T47D (cell line): ENCODE data around the gene CELF4.

ENCODE experiments used
- DNase-seq, 2 experiments: peaks; one replicate each; pipeline versions ENCODE4 v3.0.0 to v3.0.0-alpha.2; 2011 to 2012; ENCODE audit warnings: low read depth in 1 of 2, low spot score in 1 of 2
- JUND ChIP-seq: IDR thresholded peaks from 2 replicates; pipeline ENCODE4 v1.6.1; 2012; ENCODE audit warnings: low read depth
- in situ Hi-C: cut with HindIII; loops from 2 replicates; pipeline ENCODE4 v1.10.0; 2016; ENCODE audit warnings: low sequenced_read_pairs, low pct_unique_long_range_greater_than_20kb

The CELF4 gene

GRCh38 chr18:37502601-37503000, 63.0 kb downstream of the CELF4 start:
- in situ Hi-C loops = no loop called here
- no peak for TF ChIP-seq JUND
- DNase-seq = no peak

GRCh38 chr18:37502036-37502435, 63.6 kb downstream of the CELF4 start:
- TF ChIP-seq JUND = no peak
- in situ Hi-C loops = no loop called here
- no peak for DNase-seq

- in situ Hi-C loops = no loop called here
- DNase-seq = no peak
- no peak for TF ChIP-seq JUND
These were observed 64.5 kb downstream of the CELF4 start for GRCh38 chr18:37501136-37501535.

- in situ Hi-C loops = no loop called here
- TF ChIP-seq JUND = no peak
- no peak for DNase-seq
These were observed 65.7 kb downstream of the CELF4 start for GRCh38 chr18:37499913-37500312.

DNA sequence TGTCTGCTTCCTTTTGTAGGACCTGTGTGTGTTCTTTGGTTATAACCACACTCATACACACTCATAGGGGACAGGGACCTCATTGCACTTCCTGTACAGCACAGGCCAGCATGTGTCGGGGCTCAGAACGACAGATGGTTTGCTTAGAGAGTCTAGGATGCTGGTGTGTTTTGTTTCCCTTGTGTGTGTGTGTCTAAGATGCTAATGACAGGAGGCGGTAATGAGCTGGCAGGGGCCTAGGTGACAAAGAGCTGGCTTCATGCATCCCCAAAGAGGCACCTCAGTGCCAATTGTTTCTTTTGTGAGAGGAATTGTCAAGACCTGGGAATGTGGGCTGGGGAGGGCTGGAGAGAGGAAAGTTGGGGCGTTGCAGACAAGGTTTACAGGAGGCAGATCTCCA, 66.6 kb downstream of the CELF4 start:
- in situ Hi-C loops = no loop called here
- no peak for DNase-seq
- TF ChIP-seq JUND = no peak

DNA sequence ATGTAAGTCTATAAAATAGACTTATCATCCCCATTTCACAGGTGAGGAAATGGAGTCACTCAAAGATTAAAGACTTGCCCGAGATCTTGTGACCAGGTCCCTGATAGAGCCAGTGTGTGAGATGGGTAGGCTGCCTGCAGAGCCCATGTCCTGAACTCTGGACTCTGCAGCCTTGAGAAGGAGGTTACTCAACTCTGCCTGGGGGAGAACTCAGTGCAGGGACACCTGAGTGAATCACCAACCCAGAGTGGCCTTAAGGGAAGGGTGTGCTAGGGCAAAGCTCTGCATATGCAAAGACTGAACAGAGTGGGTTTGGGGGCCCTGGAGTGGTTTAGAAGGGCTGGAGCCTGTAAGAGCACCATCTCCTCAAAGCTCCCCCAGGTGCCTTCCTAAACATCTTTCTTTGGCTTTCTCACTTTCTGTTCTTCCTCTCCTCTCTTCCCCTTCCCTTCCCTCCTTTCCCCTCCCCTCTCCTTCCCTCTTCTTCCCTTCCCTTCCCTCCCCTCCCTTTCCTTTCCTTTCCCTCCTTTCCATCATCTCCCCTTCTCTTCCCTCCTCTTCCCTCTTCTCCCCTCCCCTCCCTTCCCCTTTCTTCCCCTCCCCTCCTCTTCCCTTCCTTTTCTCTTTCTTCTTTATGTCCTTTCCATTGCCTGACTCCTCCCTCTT, 67.6 kb downstream of the CELF4 start:
- TF ChIP-seq JUND = no peak
- in situ Hi-C loops = no loop called here
- DNase-seq = no peak

DNA sequence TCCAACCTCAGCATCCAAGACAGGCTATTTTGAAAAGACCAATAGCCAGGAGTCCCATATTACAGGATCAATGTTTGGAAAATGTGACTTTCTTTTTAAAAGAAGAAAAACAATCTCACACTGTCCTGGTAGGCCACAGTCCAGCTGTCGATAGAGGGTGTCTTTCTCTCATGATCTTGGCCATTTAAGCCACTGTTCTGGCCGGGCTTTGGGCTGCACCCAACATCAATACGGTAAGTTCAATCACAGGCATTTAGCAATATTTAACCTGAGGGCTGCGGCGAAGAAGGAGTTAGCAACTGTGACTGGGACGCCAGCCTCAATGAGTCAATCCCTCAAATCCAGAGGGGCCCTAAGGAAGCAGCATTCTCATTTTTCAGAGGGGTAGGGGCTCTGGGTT, 69.0 kb downstream of the CELF4 start:
- no peak for DNase-seq
- in situ Hi-C loops = no loop called here
- no peak for TF ChIP-seq JUND

- in situ Hi-C loops = no loop called here
- DNase-seq = no peak
- TF ChIP-seq JUND = no peak
These were observed 70.2 kb downstream of the CELF4 start for GRCh38 chr18:37495354-37495753.

GRCh38 chr18:37494406-37494805, 71.2 kb downstream of the CELF4 start:
- no peak for TF ChIP-seq JUND
- DNase-seq = no peak
- in situ Hi-C loops = no loop called here

DNA sequence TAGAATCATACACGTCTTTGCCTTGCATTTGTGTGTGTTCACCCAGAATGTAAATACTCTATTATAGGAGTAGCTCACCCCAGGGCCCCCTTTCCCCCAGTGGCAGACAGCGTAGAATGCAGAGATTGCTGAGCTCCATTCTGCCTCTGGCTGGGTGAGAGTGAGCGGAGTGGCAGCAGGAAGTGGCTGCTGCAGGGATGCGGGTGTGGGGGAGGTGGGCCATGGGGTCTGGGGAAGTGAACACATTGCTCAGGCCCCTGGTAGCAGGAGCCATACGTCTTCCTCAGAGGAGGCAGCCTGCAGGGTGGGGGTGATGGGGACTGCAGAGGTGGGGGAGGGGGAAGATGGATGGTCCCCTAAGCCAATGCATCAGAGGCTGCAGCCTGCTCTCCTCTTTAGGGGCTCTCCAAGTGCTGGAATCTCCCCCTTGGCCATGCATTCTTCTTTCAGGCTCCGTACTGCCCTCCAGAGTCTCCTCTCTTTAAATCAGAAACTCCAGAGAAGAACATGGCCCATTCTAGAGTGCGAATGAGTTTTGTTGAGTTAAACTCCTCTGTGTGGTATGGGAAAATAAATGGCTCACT, 72.2 kb downstream of the CELF4 start:
- in situ Hi-C loops = no loop called here
- no peak for DNase-seq
- no peak for TF ChIP-seq JUND

DNA sequence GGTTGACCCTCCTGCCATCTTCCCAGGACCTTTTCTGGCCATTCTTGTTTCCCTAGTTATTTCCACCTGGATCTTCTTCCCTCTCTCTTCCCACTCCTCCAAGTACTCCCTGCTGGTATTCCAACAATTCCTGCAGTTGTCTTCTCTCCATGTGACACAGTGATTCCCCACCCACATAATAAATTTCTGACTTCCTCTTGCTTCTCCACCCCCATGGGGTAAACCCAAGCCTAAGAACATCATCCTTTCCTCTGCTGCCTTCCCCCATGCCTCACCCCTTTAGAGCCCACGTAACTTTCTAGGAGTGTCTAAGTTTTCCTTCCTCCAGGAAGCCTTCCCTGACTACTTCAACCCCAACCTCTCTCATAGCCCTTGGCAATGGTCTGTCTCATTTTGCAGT, 72.6 kb downstream of the CELF4 start:
- TF ChIP-seq JUND = no peak
- in situ Hi-C loops = no loop called here
- DNase-seq = no peak

DNA sequence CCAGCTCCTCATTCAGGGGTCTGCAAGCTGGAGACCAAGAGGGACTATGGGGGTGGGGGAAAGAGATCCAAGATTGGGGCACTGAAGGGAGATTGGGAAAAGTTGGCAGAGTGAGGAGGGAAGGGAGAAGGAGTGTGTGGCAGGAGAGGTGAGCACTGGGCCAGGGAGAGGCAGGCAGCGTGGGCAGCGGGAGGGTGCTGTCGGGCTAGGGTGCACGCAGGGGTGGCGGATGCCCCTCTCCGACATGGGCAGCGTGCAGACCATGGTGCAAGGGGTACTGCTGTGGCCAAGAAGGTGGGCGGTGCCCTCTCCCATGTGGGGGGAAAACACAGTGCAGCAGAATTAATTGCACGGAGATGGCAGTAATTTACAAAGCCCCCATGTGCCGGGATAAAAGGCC, 74.1 kb downstream of the CELF4 start:
- no peak for DNase-seq
- in situ Hi-C loops = no loop called here
- TF ChIP-seq JUND = no peak

DNA sequence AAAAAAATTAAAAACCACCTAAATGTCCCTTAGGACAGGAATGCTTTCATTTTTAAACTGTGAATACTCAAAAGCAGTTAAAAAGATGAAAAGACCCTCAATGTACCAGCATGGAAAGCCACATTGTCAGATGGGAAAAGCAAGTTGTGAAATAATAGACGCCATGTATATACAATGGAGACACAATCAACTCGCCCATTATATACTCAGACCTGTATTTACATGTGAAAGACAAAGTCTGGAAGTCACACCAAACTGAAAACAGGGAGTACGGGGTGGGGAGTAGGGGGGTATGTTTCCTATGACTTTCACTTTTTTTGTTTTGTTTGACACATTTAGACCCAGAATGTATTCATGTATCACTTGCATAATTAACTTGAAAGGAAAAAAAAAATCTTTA, 75.6 kb downstream of the CELF4 start:
- in situ Hi-C loops = no loop called here
- TF ChIP-seq JUND = no peak
- DNase-seq = no peak

GRCh38 chr18:37489011-37489410, 76.6 kb downstream of the CELF4 start:
- TF ChIP-seq JUND = no peak
- DNase-seq = no peak
- in situ Hi-C loops = no loop called here
